Motor neuron (in vitro differentiated cells): ENCODE results near the gene CPTP. TPM values are rescaled to one million over a fixed set of nuclear protein-coding genes. Genes with fewer than 3 reads are reported as not detected.
"Not testable (repeated sequence)": the region's sequence is repeated elsewhere in the genome, so short reads cannot be mapped to it uniquely, and the experiment has no call there.

Source experiments
- ATAC-seq, 8 experiments: fragments of 200-7000 bp; cut with Tn5 transposase; replicated peaks in 6 of 8; 2 replicates each; pipeline ENCODE4 v1.8.0; 2021; ENCODE audit warnings: mild to moderate bottlenecking in 8 of 8, moderate library complexity in 8 of 8
- H3K27ac ChIP-seq, 2 donors: fragments of 250-450 bp; sonication (Bioruptor Pico); 2 replicates each; pipeline ENCODE4 v1.9.0; 2021; ENCODE audit warnings: antibody characterized with exemption in 2 of 2, mild to moderate bottlenecking in 2 of 2, moderate library complexity in 1 of 2
- H3K4me1 ChIP-seq, 2 donors: fragments of 250-450 bp; sonication (Bioruptor Pico); replicated peaks in 1 of 2; 2 replicates each; pipeline ENCODE4 v1.6.1; 2021; ENCODE audit warnings: antibody characterized with exemption in 2 of 2, mild to moderate bottlenecking in 2 of 2, moderate library complexity in 1 of 2
- H3K4me3 ChIP-seq, 5 donors: fragments of 250-450 bp; sonication (Bioruptor Pico); 2 replicates each; pipeline ENCODE4 v1.9.0; 2021; ENCODE audit warnings: antibody characterized with exemption in 5 of 5, mild to moderate bottlenecking in 5 of 5, moderate library complexity in 4 of 5
- WGBS, 10 experiments: fragments of 450-650 bp; shearing (Covaris generic); methylation state at CpG; one replicate each; pipeline ENCODE4 v1.0.0; 2022; 5-methylcytosine and 5-hydroxymethylcytosine counted together
- in situ Hi-C, 9 experiments: fragments of 400-800 bp; cut with MboI; loops; one replicate each; pipeline ENCODE4 v1.15.0; 2021; ENCODE audit warnings: low sequenced_read_pairs in 9 of 9, low pct_unique_long_range_greater_than_20kb in 2 of 9; ENCODE audit not compliant: unreplicated experiment in 9 of 9
- total RNA-seq, 8 experiments: library from RNA; unstranded; fragments of 300-600 nt; gene quantifications; 2 replicates each; pipeline versions ENCODE4 v1.2.3 to v1.2.4, GENCODE V29; 2022

Gene CPTP
- total RNA-seq, 8 experiments from 2014 or later: 11.2 to 22.4 (median 13.4) TPM

- peak overlapping the region in 1 of 2 donors; percentile 76 for H3K27ac ChIP-seq
- 70 to 100% (median 78%) methylated on average over 1 to 4 of the region's 6 CpGs; no CpG with 5 or more reads in 6 of the 10 experiments for WGBS, 10 experiments
- in situ Hi-C loops: no loop called here
- peak in 3 of 8 experiments; percentile 6 to 20 (median 9) for ATAC-seq
- peaks cover 49 to 57% of the 10 kb centered on the region in 2 donors for H3K4me1 ChIP-seq
- H3K4me3 ChIP-seq: no peak overlapping the region
Measured at GRCh38 chr1:1359308-1359663, 34.7 kb downstream of the CPTP start.

GRCh38 chr1:1359664-1360468 lies 35.3 kb downstream of the CPTP start:
- WGBS, 10 experiments: 0 to 96% (median 47%) methylated on average over 3 to 5 of the region's 28 CpGs; no CpG with 5 or more reads in 5 of the 10 experiments
- in situ Hi-C loops: no loop called here
- Histone ChIP-seq H3K4me3 (no peak overlapping the region), H3K4me1 (peaks cover 49 to 55% of the 10 kb centered on the region in 2 donors), H3K27ac (peak overlapping the region; percentile 1 to 76)
- ATAC-seq: peak in 5 of 8 experiments; percentile 4 to 50 (median 8)

GRCh38 chr1:1360506-1361169 lies 36.0 kb downstream of the CPTP start:
- WGBS, 10 experiments: 10 to 100% (median 76%) methylated on average over 2 to 18 of the region's 20 CpGs; no CpG with 5 or more reads in 3 of the 10 experiments
- in situ Hi-C loops: no loop called here
- peak in 4 of 8 experiments; percentile 9 to 17 (median 14) for ATAC-seq
- peak overlapping the region; percentile 13 to 76 for H3K27ac ChIP-seq
- no peak overlapping the region for H3K4me3 ChIP-seq
- peaks cover 49 to 50% of the 10 kb centered on the region in 2 donors for H3K4me1 ChIP-seq

GRCh38 chr1:1361233-1361981 lies 36.8 kb downstream of the CPTP start:
- 0 to 92% (median 68%) methylated on average over 1 to 17 of the region's 35 CpGs; no CpG with 5 or more reads in 3 of the 10 experiments for WGBS, 10 experiments
- no peak overlapping the region for H3K27ac ChIP-seq

GRCh38 chr1:1361982-1362423 lies 37.4 kb downstream of the CPTP start:
- peak in 5 of 8 experiments; percentile 2 to 49 (median 10) for ATAC-seq
- 0 to 40% (median 30%) methylated on average over 1 to 12 of the region's 13 CpGs; no CpG with 5 or more reads in 4 of the 10 experiments for WGBS, 10 experiments
- H3K27ac ChIP-seq: no peak overlapping the region
- peaks cover 43 to 46% of the 10 kb centered on the region in 2 donors for H3K4me1 ChIP-seq
- in situ Hi-C loops: no loop called here
- H3K4me3 ChIP-seq: no peak overlapping the region

More at GRCh38 chr1:1361233-1361981, 36.8 kb downstream of the CPTP start:
- ATAC-seq: no peak
- in situ Hi-C loops: no loop called here
- Histone ChIP-seq H3K4me1 (peaks cover 49 to 50% of the 10 kb centered on the region in 2 donors), H3K4me3 (no peak overlapping the region)

- ATAC-seq: no peak
- Histone ChIP-seq H3K4me3 (no peak overlapping the region), H3K27ac (no peak overlapping the region), H3K4me1 (peaks cover 23% of the 10 kb centered on the region in 2 donors)
- 65 to 98% (median 87%) methylated on average over 2 to 14 of the region's 14 CpGs; no CpG with 5 or more reads in 4 of the 10 experiments for WGBS, 10 experiments
- in situ Hi-C loops: no loop called here
Measured at GRCh38 chr1:1364266-1364665, 39.7 kb downstream of the CPTP start.

GRCh38 chr1:1365875-1366698 lies 41.5 kb downstream of the CPTP start:
- no peak for ATAC-seq
- WGBS, 10 experiments: 52 to 78% (median 76%) methylated on average over 6 to 10 of the region's 10 CpGs
- Histone ChIP-seq H3K4me1 (peaks cover 7% of the 10 kb centered on the region in 2 donors), H3K4me3 (no peak overlapping the region), H3K27ac (no peak overlapping the region)
- in situ Hi-C loops: no loop called here

GRCh38 chr1:1366699-1367066 lies 42.1 kb downstream of the CPTP start:
- 85 to 100% (median 93%) methylated on average over 1 to 3 of the region's 3 CpGs for WGBS, 10 experiments
- Histone ChIP-seq H3K4me3 (no peak overlapping the region), H3K4me1 (peaks cover 7% of the 10 kb centered on the region in 2 donors), H3K27ac (no peak overlapping the region)
- in situ Hi-C loops: no loop called here
- no peak for ATAC-seq

GRCh38 chr1:1367315-1367714 lies 42.7 kb downstream of the CPTP start:
- ATAC-seq: no peak
- Histone ChIP-seq H3K4me3 (no peak overlapping the region), H3K4me1 (peaks cover 7% of the 10 kb centered on the region in 2 donors), H3K27ac (no peak overlapping the region)
- WGBS, 10 experiments: 80 to 100% (median 96%) methylated on average over 1 to 5 of the region's 5 CpGs
- in situ Hi-C loops: no loop called here

GRCh38 chr1:1370094-1370493 lies 45.5 kb downstream of the CPTP start:
- H3K27ac ChIP-seq, in situ Hi-C loops, H3K4me3 ChIP-seq, ATAC-seq: not testable (repeated sequence)
- peaks cover 19 to 21% of the 10 kb centered on the region in 2 donors for H3K4me1 ChIP-seq
- WGBS, 10 experiments: 93 to 100% (median 95%) methylated on average over 1 to 14 of the region's 14 CpGs; no CpG with 5 or more reads in 4 of the 10 experiments

GRCh38 chr1:1370771-1371300 lies 46.2 kb downstream of the CPTP start:
- WGBS, 10 experiments: 100% methylated on average over 6 of the region's 16 CpGs; no CpG with 5 or more reads in 9 of the 10 experiments
- no peak overlapping the region for H3K27ac ChIP-seq
- no peak overlapping the region for H3K4me3 ChIP-seq
- in situ Hi-C loops: no loop called here
- ATAC-seq: no peak
- peaks cover 19 to 23% of the 10 kb centered on the region in 2 donors for H3K4me1 ChIP-seq

- ATAC-seq: no peak
- H3K4me1 ChIP-seq: peaks cover 24 to 28% of the 10 kb centered on the region in 2 donors
- H3K27ac ChIP-seq: no peak overlapping the region
- in situ Hi-C loops: no loop called here
- 71 to 100% (median 86%) methylated on average over 1 to 10 of the region's 12 CpGs; no CpG with 5 or more reads in 7 of the 10 experiments for WGBS, 10 experiments
- no peak overlapping the region for H3K4me3 ChIP-seq
Measured at GRCh38 chr1:1371364-1371745, 46.8 kb downstream of the CPTP start.
